HepG2 (cell line): ENCODE data around the gene C9orf50. TPM values are rescaled to one million over a fixed set of nuclear protein-coding genes. Genes with fewer than 3 reads are reported as not detected.
A peak's percentile ranks its signal among the peaks of the same experiment; 100 is the strongest.

ENCODE experiments used
- CSRNP1 ChIP-seq: sonication (generic); formaldehyde crosslinking; IDR thresholded peaks from 2 replicates; pipeline ENCODE4 v1.8.1; 2023; ENCODE audit warnings: mild to moderate bottlenecking, missing genetic modification reagents
- FOSL2 ChIP-seq: sonication (generic); formaldehyde crosslinking; IDR thresholded peaks from 2 replicates; pipeline ENCODE4 v1.4.0; 2020; ENCODE audit warnings: missing genetic modification reagents
- FOXA1 ChIP-seq, 2 experiments: fragments of 450-650 bp in 1 of 2; sonication (generic) in 1 of 2; formaldehyde crosslinking in 1 of 2; IDR thresholded peaks; 2 replicates each; pipeline versions ENCODE4 v1.4.0 to v1.6.1; 2016 to 2020; ENCODE audit warnings: missing genetic modification reagents in 1 of 2
- HDAC2 ChIP-seq: sonication (generic); formaldehyde crosslinking; IDR thresholded peaks from 2 replicates; pipeline ENCODE4 v1.4.0; 2020; ENCODE audit warnings: missing genetic modification reagents
- MAFK ChIP-seq, 2 experiments: IDR thresholded peaks in 1 of 2; conservative IDR thresholded peaks in 1 of 2; 2 replicates each; pipeline ENCODE4 v1.6.1; 2011; ENCODE audit warnings: improper control_type of control experiment in 2 of 2, low read length in 2 of 2
- RXRB ChIP-seq: IDR thresholded peaks from 2 replicates; pipeline ENCODE4 v1.6.1; 2016; ENCODE audit warnings: borderline replicate concordance, missing genetic modification reagents, missing compliant biosample characterization
- SMYD3 ChIP-seq: sonication (generic); formaldehyde crosslinking; IDR thresholded peaks from 2 replicates; pipeline ENCODE4 v1.8.1; 2023; ENCODE audit warnings: mild to moderate bottlenecking, missing genetic modification reagents
- ZNF205 ChIP-seq: IDR thresholded peaks from 2 replicates; pipeline ENCODE4 v1.6.1; 2018; ENCODE audit warnings: missing biosample characterization, missing genetic modification reagents
- ZNF230 ChIP-seq: sonication (generic); formaldehyde crosslinking; IDR thresholded peaks from 2 replicates; pipeline ENCODE4 v1.4.0; 2020; ENCODE audit warnings: mild to moderate bottlenecking, missing genetic modification reagents
- ZNF256 ChIP-seq: sonication (generic); formaldehyde crosslinking; conservative IDR thresholded peaks from 2 replicates; pipeline ENCODE4 v1.4.0; 2020; ENCODE audit warnings: missing genetic modification reagents
- ZNF274 ChIP-seq: sonication (generic); formaldehyde crosslinking; IDR thresholded peaks from 2 replicates; pipeline ENCODE4 v1.5.1; 2020; ENCODE audit warnings: mild to moderate bottlenecking, missing genetic modification reagents
- ZNF629 ChIP-seq: sonication (generic); formaldehyde crosslinking; conservative IDR thresholded peaks from 2 replicates; pipeline ENCODE4 v1.5.0; 2020; ENCODE audit warnings: missing genetic modification reagents
- ZNF674 ChIP-seq: sonication (generic); formaldehyde crosslinking; IDR thresholded peaks from 2 replicates; pipeline ENCODE4 v1.5.0; 2020; ENCODE audit warnings: low read depth, mild to moderate bottlenecking, missing genetic modification reagents
- ZNF746 ChIP-seq: sonication (generic); formaldehyde crosslinking; IDR thresholded peaks from 2 replicates; pipeline ENCODE4 v1.8.0; 2022; ENCODE audit warnings: mild to moderate bottlenecking, missing genetic modification reagents
- polyA plus RNA-seq, 8 experiments: library from polyadenylated mRNA; depleted of rRNA in 3 of 8; stranded (reverse) in 7 of 8; unstranded in 1 of 8; fragments of >200 nt; fragmentation: Illumina TruSeq in 4 of 8; extraction: Trizol in 4 of 8; gene quantifications; 2 replicates each; pipeline versions ENCODE4 v1.2.1 to v1.2.3, GENCODE V29; 2011 to 2016; ENCODE audit warnings: low read depth in 4 of 8, missing spikeins in 1 of 8, mixed read lengths in 1 of 8; ENCODE audit not compliant: insufficient read depth in 1 of 8
- total RNA-seq, 5 experiments: library from RNA; depleted of rRNA; stranded (reverse); fragments of >200 nt; fragmentation: Illumina TruSeq; extraction: Trizol; gene quantifications; 2 replicates each; pipeline ENCODE4 v1.2.3, GENCODE V29; 2016; ENCODE audit warnings: low read depth in 1 of 5
- TF ChIP-seq, protein P1 (sequence below): sonication (generic); formaldehyde crosslinking; IDR thresholded peaks from 2 replicates; pipeline ENCODE4 v1.5.0; 2020; ENCODE audit warnings: mild to moderate bottlenecking, missing genetic modification reagents, borderline replicate concordance
- TF ChIP-seq, protein P2 (sequence below): sonication (generic); formaldehyde crosslinking; IDR thresholded peaks from 2 replicates; pipeline ENCODE4 v1.5.1; 2020; ENCODE audit warnings: mild to moderate bottlenecking, missing genetic modification reagents, moderate library complexity
- TF ChIP-seq, protein P3 (sequence below): IDR thresholded peaks from 2 replicates; pipeline ENCODE4 v1.6.1; 2012; ENCODE audit warnings: low read depth, low read length, improper control_type of control experiment

Gene C9orf50
- total and polyA plus RNA-seq, 2 of the 13 experiments (the other 11 are each of a cell fraction or from before 2014, with no cell fraction given) = not detected

DNA sequence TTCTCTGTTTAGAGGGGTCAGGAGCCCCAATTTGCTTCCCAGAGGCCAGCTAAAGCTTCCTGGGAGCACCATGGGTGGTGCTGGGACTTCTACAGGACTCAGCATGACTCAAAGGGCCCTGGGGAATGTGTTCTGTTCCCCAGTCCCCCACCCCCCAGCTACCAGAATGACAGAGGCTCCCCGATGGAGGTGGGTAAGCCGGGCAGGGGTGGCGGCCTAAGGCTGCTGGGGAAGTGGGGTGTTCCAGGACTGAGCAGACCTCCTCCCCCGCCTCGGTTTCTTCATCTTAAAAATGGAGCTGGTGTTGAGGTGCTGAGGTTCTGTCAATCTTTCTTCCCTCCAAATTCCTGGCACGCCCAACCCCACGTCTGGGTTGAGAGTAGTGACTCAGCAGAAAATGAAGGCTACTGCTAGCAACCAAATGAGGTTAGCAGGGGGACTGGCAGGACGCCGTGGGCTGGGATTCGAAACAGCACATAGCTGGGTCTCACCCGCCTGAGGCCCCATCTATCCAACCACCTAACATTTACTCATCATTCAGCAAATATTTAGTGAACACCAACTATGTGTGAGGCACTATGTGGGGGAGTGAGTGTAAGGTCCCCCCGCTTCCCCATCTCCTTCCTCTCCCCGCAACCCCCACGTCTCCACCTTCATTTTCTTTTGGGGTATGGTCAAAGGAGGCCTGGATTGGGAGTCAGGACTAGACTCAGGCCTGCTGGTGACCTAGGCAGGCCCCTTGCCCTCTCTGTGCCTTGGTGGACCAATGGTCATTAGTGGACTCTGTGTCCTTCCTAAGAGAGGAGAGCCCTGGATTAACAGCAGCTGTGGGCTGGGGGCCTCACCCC lies 50.2 kb downstream of the C9orf50 start (continued):
- TF ChIP-seq, protein P1, sequence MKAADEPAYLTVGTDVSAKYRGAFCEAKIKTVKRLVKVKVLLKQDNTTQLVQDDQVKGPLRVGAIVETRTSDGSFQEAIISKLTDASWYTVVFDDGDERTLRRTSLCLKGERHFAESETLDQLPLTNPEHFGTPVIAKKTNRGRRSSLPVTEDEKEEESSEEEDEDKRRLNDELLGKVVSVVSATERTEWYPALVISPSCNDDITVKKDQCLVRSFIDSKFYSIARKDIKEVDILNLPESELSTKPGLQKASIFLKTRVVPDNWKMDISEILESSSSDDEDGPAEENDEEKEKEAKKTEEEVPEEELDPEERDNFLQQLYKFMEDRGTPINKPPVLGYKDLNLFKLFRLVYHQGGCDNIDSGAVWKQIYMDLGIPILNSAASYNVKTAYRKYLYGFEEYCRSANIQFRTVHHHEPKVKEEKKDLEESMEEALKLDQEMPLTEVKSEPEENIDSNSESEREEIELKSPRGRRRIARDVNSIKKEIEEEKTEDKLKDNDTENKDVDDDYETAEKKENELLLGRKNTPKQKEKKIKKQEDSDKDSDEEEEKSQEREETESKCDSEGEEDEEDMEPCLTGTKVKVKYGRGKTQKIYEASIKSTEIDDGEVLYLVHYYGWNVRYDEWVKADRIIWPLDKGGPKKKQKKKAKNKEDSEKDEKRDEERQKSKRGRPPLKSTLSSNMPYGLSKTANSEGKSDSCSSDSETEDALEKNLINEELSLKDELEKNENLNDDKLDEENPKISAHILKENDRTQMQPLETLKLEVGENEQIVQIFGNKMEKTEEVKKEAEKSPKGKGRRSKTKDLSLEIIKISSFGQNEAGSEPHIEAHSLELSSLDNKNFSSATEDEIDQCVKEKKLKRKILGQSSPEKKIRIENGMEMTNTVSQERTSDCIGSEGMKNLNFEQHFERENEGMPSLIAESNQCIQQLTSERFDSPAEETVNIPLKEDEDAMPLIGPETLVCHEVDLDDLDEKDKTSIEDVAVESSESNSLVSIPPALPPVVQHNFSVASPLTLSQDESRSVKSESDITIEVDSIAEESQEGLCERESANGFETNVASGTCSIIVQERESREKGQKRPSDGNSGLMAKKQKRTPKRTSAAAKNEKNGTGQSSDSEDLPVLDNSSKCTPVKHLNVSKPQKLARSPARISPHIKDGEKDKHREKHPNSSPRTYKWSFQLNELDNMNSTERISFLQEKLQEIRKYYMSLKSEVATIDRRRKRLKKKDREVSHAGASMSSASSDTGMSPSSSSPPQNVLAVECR (CRISPR knock-in tag) = peak; percentile 39; the same call in 1 of the 2 replicates
- TF ChIP-seq FOXA1 (IDR thresholded peaks at IDR 0.05) (no peak), FOXA1 (CRISPR knock-in tag; IDR thresholded peaks at IDR 0.05) (no peak), ZNF274 (CRISPR knock-in tag) (no peak), ZNF629 (CRISPR knock-in tag) (peak; percentile 72), MAFK (conservative IDR thresholded peaks at IDR 0.05 in 1 of 2, IDR thresholded peaks at IDR 0.05 in 1 of 2; ENCODE audit: low read length in 2 of 2) (peak; percentile 92 to 98), ZNF256 (CRISPR knock-in tag) (no peak), ZNF230 (CRISPR knock-in tag) (0 out of 2 replicates have a peak, but pooled peaks have one; percentile 33), HDAC2 (CRISPR knock-in tag) (no peak), ZNF674 (CRISPR knock-in tag) (no peak), CSRNP1 (CRISPR knock-in tag) (peak; percentile 20; the same call in 1 of the 2 replicates), RXRB (CRISPR knock-in tag) (peak; percentile 46; the same call in 1 of the 2 replicates), FOSL2 (CRISPR knock-in tag) (peak; percentile 71), ZNF205 (CRISPR knock-in tag) (peak; percentile 99), ZNF746 (CRISPR knock-in tag) (no peak), SMYD3 (CRISPR knock-in tag) (no peak)
- TF ChIP-seq, protein P2, sequence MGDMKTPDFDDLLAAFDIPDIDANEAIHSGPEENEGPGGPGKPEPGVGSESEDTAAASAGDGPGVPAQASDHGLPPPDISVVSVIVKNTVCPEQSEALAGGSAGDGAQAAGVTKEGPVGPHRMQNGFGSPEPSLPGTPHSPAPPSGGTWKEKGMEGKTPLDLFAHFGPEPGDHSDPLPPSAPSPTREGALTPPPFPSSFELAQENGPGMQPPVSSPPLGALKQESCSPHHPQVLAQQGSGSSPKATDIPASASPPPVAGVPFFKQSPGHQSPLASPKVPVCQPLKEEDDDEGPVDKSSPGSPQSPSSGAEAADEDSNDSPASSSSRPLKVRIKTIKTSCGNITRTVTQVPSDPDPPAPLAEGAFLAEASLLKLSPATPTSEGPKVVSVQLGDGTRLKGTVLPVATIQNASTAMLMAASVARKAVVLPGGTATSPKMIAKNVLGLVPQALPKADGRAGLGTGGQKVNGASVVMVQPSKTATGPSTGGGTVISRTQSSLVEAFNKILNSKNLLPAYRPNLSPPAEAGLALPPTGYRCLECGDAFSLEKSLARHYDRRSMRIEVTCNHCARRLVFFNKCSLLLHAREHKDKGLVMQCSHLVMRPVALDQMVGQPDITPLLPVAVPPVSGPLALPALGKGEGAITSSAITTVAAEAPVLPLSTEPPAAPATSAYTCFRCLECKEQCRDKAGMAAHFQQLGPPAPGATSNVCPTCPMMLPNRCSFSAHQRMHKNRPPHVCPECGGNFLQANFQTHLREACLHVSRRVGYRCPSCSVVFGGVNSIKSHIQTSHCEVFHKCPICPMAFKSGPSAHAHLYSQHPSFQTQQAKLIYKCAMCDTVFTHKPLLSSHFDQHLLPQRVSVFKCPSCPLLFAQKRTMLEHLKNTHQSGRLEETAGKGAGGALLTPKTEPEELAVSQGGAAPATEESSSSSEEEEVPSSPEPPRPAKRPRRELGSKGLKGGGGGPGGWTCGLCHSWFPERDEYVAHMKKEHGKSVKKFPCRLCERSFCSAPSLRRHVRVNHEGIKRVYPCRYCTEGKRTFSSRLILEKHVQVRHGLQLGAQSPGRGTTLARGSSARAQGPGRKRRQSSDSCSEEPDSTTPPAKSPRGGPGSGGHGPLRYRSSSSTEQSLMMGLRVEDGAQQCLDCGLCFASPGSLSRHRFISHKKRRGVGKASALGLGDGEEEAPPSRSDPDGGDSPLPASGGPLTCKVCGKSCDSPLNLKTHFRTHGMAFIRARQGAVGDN (CRISPR knock-in tag) = peak; percentile 39
- TF ChIP-seq, protein P3, sequence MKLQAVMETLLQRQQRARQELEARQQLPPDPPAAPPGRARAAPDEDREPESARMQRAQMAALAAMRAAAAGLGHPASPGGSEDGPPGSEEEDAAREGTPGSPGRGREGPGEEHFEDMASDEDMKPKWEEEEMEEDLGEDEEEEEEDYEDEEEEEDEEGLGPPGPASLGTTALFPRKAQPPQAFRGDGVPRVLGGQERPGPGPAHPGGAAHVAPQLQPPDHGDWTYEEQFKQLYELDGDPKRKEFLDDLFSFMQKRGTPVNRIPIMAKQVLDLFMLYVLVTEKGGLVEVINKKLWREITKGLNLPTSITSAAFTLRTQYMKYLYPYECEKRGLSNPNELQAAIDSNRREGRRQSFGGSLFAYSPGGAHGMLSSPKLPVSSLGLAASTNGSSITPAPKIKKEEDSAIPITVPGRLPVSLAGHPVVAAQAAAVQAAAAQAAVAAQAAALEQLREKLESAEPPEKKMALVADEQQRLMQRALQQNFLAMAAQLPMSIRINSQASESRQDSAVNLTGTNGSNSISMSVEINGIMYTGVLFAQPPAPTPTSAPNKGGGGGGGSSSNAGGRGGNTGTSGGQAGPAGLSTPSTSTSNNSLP = no peak
